Stimulated activated CD4-positive, alpha-beta T cell treated with anti-CD3 and anti-CD28 coated beads, Interleukin-1b, Interleukin-23, amount 100 ng/mL, for 24 hours (primary cell): ENCODE data around the gene HLF.
"Not testable (repeated sequence)": the region's sequence is repeated elsewhere in the genome, so short reads cannot be mapped to it uniquely, and the experiment has no call there.

Experiments
- DNase-seq, 4 experiments: peaks; one replicate each; pipeline ENCODE4 v3.0.0-alpha.2; 2020; ENCODE audit warnings: low read depth in 4 of 4, low spot score in 1 of 4

The HLF gene

GRCh38 chr17:55325406-55325805 lies 60.6 kb downstream of the HLF start:
- DNase-seq, result no peak

- DNase-seq, result no peak
Observed at GRCh38 chr17:55326030-55326429, 61.3 kb downstream of the HLF start.

- DNase-seq, result no peak
Observed at GRCh38 chr17:55327225-55328088, 62.7 kb downstream of the HLF start.

GRCh38 chr17:55328514-55328913 lies 63.8 kb downstream of the HLF start:
- DNase-seq, result not testable (repeated sequence)

- DNase-seq, result no peak
Observed at GRCh38 chr17:55330344-55330933, 65.7 kb downstream of the HLF start.

GRCh38 chr17:55332296-55333041 lies 67.7 kb downstream of the HLF start:
- no peak for DNase-seq

GRCh38 chr17:55334285-55334684 lies 69.5 kb downstream of the HLF start:
- no peak for DNase-seq

- no peak for DNase-seq
Observed at GRCh38 chr17:55334881-55335540, 70.3 kb downstream of the HLF start.

- no peak for DNase-seq
Observed at GRCh38 chr17:55335625-55336024, 70.9 kb downstream of the HLF start.

GRCh38 chr17:55336426-55336825 lies 71.7 kb downstream of the HLF start:
- no peak for DNase-seq

- DNase-seq, result no peak
Observed at GRCh38 chr17:55340176-55340575, 75.4 kb downstream of the HLF start.

GRCh38 chr17:55340686-55341085 lies 75.9 kb downstream of the HLF start:
- DNase-seq, result no peak

- no peak for DNase-seq
Observed at GRCh38 chr17:55341432-55341831, 76.7 kb downstream of the HLF start.

- DNase-seq, result no peak
Observed at GRCh38 chr17:55342800-55343585, 78.2 kb downstream of the HLF start.

- no peak for DNase-seq
Observed at GRCh38 chr17:55343900-55344513, 79.2 kb downstream of the HLF start.

- DNase-seq, result no peak
Observed at GRCh38 chr17:55344514-55344997, 79.8 kb downstream of the HLF start.

- no peak for DNase-seq
Observed at GRCh38 chr17:55345132-55345531, 80.4 kb downstream of the HLF start.

GRCh38 chr17:55346658-55347057 lies 81.9 kb downstream of the HLF start:
- DNase-seq, result no peak

GRCh38 chr17:55347341-55347740 lies 82.6 kb downstream of the HLF start:
- DNase-seq, result no peak

- peak; percentile 11 to 17 (median 14) for DNase-seq
Observed at GRCh38 chr17:55348749-55349354, 84.1 kb downstream of the HLF start.
